A549 (cell line): Measurements from ENCODE around the gene SKIC8.

Experiments used
- CTCF ChIP-seq: fragments of >200 bp; sonication (Bioruptor Twin); formaldehyde crosslinking; IDR thresholded peaks from 3 replicates; pipeline ENCODE4 v1.5.1; 2016
- HOXA7 ChIP-seq: fragments of 250-450 bp; sonication (Bioruptor Pico); IDR thresholded peaks from 2 replicates; pipeline ENCODE4 v1.5.0; 2020; ENCODE audit warnings: mild to moderate bottlenecking, moderate library complexity
- JUNB ChIP-seq: fragments of >200 bp; sonication (Bioruptor Twin); formaldehyde crosslinking; IDR thresholded peaks from 2 replicates; pipeline ENCODE4 v1.6.1; 2016
- POLR2A ChIP-seq: IDR thresholded peaks from 2 replicates; pipeline ENCODE4 v1.6.1; 2012; ENCODE audit warnings: mild to moderate bottlenecking, low read length
- RAD21 ChIP-seq, 2 experiments: fragments of >200 bp in 1 of 2; sonication (Bioruptor Twin) in 1 of 2; formaldehyde crosslinking in 1 of 2; IDR thresholded peaks in 1 of 2; conservative IDR thresholded peaks in 1 of 2; 2 replicates in 1 of 2; 3 replicates in 1 of 2; pipeline ENCODE4 v1.6.1; 2012 to 2018; ENCODE audit warnings: inconsistent platforms in 1 of 2
- RFX5 ChIP-seq: fragments of 450-650 bp; IDR thresholded peaks from 2 replicates; pipeline ENCODE4 v1.7.1; 2014; ENCODE audit warnings: antibody characterized with exemption, mild to moderate bottlenecking, moderate library complexity

- TF ChIP-seq POLR2A (no peak), CTCF (no peak), JUNB (no peak), RAD21 (conservative IDR thresholded peaks at IDR 0.05 in 1 of 2, IDR thresholded peaks at IDR 0.05 in 1 of 2) (no peak), HOXA7 (CRISPR knock-in tag) (no peak), RFX5 (no peak)
Observed at GRCh38 chr15:78340231-78341056, 41.0 kb upstream of the SKIC8 start, which contains the start of gene CRABP1.
